Activated CD8-positive, alpha-beta memory T cell treated with anti-CD3 and anti-CD28 coated beads for 48 hours (primary cell): ENCODE data around the gene KCNG4.
A peak's percentile ranks its signal among the peaks of the same experiment; 100 is the strongest.

Source experiments
- DNase-seq, 3 experiments: peaks; one replicate each; pipeline ENCODE4 v3.0.0-alpha.2; 2020; ENCODE audit warnings: low read depth in 2 of 3, low spot score in 2 of 3

The KCNG4 gene

GRCh38 chr16:84186685-84187437 is 53.0 kb downstream of the KCNG4 start, which contains the start of gene TAF1C:
TAF1C (minus strand) TSS chr16:84187057; CDS start chr16:84184988, 2,069 bp downstream.
- peak; percentile 76 to 91 (median 85) for DNase-seq

GRCh38 chr16:84184775-84185174 is 55.0 kb downstream of the KCNG4 start:
- no peak for DNase-seq

- DNase-seq: no peak
Measured at GRCh38 chr16:84183911-84184591, 55.8 kb downstream of the KCNG4 start.

- DNase-seq: no peak
Measured at GRCh38 chr16:84183572-84183875, 56.3 kb downstream of the KCNG4 start.

- no peak for DNase-seq
Measured at GRCh38 chr16:84182680-84183571, 56.9 kb downstream of the KCNG4 start.

- DNase-seq: no peak
Measured at GRCh38 chr16:84182104-84182503, 57.7 kb downstream of the KCNG4 start.

GRCh38 chr16:84181144-84181915 is 58.5 kb downstream of the KCNG4 start:
- no peak for DNase-seq

GRCh38 chr16:84180519-84181140 is 59.2 kb downstream of the KCNG4 start:
- no peak for DNase-seq

- DNase-seq: no peak
Measured at GRCh38 chr16:84179612-84180320, 60.0 kb downstream of the KCNG4 start.

- DNase-seq: no peak
Measured at GRCh38 chr16:84178892-84179611, 60.8 kb downstream of the KCNG4 start.

- no peak for DNase-seq
Measured at GRCh38 chr16:84178146-84178765, 61.6 kb downstream of the KCNG4 start.

- DNase-seq: no peak
Measured at GRCh38 chr16:84177741-84178073, 62.1 kb downstream of the KCNG4 start.

GRCh38 chr16:84176192-84177053 is 63.4 kb downstream of the KCNG4 start:
- DNase-seq: no peak

GRCh38 chr16:84175350-84176081 is 64.3 kb downstream of the KCNG4 start:
- DNase-seq: peak in 1 of 3 experiments; percentile 46

GRCh38 chr16:84174396-84174795 is 65.4 kb downstream of the KCNG4 start:
- DNase-seq: no peak

- no peak for DNase-seq
Measured at GRCh38 chr16:84169765-84170310, 70.0 kb downstream of the KCNG4 start.
